GM12891 (cell line): Measurements from ENCODE around the gene PLEKHF1.

Source experiments
- POLR2A ChIP-seq: IDR thresholded peaks from 2 replicates; pipeline ENCODE4 v1.6.1; 2011; ENCODE audit warnings: low read depth, low read length, control low read depth
- POLR2AphosphoS5 ChIP-seq: IDR thresholded peaks from 2 replicates; pipeline ENCODE4 v1.6.1; 2011; ENCODE audit warnings: low read depth, low read length, control low read depth
- SPI1 ChIP-seq: IDR thresholded peaks from 2 replicates; pipeline ENCODE4 v1.6.1; 2011; ENCODE audit warnings: low read depth, low read length, control low read depth

GRCh38 chr19:29695765-29696564 lies 30.7 kb downstream of the PLEKHF1 start:
- no peak for TF ChIP-seq SPI1
- no peak for TF ChIP-seq POLR2AphosphoS5
- no peak for TF ChIP-seq POLR2A
